NOMO-1 (cell line): ENCODE measurements around the gene RALY.

Experiments
- DNase-seq, 2 experiments: peaks; one replicate each; lab custom pipeline; 2025; ENCODE audit not compliant: unreplicated experiment in 2 of 2; lab: John Stamatoyannopoulos, UW

Gene RALY

DNA sequence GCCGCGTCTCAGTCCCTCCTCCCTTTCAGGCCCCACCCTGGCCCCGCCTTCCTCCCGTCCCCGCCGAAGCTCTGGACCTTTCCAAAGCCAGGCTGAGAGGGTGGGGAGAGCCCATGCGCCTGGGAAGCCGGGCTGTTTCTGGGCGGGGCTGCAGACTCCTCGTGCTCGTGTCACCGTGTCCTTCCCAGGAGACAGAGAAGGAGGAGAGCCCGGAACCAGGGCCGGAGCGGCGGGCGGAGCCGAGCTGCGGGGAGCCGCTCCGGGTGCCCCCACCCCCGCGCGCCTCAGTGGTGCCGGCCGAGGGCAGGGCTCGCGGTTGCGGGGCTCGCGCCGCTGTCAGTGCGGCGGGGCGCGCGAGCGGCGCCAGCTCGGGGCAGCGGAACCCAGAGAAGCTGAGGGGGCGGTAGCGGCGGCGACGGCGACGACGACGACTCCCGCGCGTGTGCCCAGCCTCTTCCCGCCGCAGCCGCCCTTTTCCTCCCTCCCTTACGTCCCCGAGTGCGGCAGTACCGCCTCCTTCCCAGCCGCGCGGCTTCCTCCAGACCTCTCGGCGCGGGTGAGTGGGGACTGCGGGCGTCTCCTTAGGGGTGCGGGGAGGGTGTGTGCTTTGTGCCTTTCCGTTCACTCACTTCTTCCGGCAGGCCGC is at the start of gene RALY:
Gene RALY, plus strand, starts transcription at position 336 of the 646 bp plus-strand sequence. CDS start 78,164 bp downstream, outside the sequence.
- DNase-seq = peak; percentile 53 to 98

DNA sequence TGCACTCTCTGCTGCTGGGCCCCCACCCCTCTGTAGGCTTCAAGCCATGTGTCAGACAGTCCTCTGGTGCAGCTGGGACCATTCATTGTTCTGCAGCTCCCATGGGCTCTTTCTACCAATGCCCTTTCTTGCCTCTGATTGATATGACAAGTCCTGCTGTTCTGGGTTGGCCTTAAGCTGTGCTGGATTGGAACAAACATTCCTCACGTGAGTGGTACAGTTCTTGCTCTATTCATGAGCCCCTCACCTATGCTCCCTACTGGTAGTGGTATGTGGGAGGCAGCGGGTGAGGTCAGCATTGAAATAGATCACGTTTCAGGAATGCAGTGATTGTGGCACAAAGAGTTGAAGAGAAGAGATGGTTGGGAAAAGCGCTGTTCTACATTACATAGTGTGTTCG is 48.8 kb upstream of the RALY start:
- no peak for DNase-seq

DNA sequence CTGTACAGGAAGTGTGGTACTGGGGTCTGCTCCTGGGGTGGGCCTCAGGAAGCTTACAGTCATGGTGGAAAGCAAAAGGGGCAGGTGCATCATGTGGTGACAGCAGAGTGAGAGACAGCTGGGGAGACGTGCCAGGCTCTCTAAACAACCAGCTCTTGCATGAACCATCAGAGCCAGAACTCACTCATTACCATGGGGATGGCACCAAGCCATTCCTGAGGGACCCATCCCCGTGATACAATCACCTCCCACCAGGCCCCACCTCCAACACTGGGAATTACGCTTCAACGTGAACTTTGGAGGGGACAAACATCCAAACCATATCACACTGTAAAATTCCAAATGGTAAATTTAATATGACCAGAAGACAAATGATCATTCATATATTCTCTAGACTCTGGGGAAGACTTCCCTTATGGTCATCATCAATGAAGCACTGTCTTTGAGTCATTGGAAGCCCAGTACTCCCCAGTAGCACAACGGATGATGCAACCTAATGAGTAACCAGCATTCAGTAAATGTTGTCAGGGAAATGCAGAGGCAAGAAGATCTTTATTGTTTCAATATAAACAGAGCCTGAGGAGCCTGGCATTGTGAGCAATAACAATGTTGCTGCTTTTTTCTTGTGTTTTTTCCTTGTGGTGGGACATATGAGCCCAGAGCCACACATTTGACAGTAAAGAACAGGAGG is 48.2 kb upstream of the RALY start:
- DNase-seq = no peak

DNA sequence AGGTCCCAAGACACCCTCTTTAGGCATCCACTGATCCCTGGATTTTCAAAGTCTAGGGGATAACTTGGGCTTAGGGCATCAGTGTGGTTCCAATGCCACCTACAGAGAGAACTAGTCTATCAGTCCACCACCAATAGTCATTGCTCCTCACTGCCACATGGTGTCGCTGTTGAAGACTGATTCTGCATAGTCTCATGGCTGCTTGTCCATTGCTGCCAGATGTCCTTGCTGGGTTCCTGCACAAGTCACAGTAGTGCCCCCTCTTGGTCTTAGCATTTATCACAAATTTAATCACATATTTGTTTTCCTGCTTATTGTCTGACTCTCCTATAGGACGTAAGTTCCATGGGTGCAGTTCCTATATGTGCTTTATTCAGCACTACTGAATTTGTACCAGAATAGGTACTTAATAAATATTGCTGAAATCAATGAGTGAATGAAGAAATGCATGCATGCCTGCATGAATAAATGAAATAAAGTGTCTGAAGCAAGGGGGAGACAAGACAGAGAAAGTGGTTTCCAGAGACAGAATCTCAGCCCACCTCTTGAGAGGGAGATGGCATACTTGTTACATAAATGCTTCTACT is 45.9 kb upstream of the RALY start:
- DNase-seq = peak in 1 of 2 experiments; percentile 59

DNA sequence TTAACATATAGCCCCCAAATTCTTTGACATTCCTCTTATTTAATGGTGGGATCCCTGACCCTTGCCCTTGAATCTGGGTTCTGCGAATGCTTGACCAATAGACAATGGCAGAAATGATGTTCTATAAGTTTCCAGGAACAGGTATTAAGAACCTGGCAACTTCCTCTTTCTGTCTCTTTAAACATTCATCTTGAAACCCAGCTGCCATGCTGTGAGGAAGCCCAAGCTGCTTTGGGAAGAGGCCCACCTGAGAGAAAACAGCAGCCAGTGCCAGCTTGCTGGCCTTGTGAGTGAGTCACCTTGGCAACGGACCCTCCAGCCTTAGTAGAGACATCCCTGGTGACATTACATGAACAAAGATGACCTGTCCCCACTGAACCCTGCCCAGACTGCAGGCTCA is 45.2 kb upstream of the RALY start:
- no peak for DNase-seq

DNA sequence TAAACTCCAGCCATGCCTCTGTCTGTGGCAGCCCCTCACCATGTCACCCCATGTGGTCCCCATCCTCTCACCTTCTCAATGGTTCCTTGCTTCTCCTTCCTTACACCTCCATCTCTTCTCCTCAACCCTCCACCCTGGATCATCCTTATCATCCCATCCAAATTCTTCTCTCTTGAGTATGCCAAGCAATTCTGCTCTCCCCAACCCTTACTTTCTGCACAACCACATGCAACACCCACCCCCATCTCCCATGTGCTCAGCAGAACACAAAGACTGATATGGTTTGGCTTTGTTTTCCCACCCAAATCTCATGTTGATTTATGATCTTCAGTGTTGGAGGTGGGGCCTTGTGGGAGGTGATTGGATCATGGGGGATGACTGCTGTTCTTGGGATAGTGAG is 42.5 kb upstream of the RALY start:
- DNase-seq = no peak

DNA sequence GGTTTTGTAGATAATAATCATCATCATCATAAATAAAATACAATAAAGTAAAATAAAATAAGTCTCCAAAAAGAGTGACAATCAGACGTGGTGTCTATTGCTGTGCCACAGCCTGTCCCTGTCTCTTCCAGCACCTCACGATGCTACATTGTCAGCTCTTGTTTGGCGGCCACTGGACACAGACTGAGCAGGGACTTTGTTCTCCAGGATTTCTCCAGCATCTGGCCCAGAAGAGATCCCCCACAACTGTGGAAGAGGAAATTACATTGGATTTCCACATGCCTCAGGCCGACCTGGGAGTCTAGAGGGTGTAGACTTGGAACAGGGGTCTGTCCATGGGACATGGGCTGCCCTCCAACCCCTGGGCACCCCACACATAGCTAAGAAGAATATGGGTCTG is 39.2 kb upstream of the RALY start:
- DNase-seq = no peak

DNA sequence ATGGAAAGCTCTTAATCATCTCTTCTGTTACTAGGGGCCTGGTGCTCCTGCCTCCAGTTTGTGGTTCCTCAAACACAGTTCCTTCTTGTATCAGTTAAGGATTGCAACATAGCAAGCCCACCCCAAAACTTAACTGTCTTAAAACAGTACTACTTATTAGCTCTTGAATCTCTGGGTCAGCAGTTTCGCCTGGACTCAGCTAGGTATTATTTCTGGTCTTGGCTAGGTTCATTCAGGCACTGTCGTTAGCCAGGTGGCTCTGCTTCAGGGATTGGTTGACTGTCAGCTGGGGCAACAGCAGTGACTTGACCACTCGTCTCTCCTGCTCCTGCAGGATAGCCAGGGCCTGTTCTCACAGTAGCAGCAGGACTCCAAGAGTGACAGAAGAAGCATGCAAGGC is 30.0 kb upstream of the RALY start:
- peak; percentile 49 to 62 for DNase-seq

DNA sequence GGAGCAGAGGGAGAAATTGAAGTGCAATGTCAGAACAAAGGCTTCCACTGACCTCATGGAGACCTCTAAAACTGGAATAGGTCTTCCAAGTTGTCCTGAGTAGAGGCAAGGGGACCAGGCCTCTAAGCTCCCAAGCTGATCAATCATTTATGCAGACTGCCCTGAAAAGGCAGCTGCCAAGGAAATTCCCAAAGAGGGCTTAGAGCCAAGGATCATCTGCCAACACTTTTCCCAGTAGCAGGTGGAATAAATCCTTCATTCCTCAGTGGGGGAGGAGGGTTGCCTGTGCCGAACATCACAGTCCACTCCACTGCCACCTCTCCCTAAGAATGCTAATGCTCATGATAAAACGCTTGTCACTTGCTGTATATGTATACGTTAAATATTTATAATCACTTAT is 29.3 kb upstream of the RALY start:
- no peak for DNase-seq

DNA sequence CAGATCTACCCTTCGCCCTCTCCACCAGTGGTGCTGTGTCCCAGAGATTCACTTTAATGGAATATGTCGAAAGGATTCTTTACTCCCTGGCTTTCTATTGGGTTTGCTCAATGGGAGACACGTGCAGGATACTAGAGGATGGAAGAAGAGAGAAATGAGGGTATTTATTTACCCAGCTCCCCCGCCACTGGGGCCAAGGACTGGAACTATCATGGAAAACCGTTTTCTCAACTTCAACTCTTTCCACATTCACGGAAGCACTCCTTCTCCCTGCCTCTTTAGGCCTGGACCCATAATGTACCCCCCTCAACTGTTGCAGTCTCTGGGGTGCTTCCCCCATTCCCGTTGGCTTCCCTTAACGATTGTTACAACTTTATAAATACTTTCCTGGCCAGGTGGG is 26.6 kb upstream of the RALY start:
- no peak for DNase-seq

DNA sequence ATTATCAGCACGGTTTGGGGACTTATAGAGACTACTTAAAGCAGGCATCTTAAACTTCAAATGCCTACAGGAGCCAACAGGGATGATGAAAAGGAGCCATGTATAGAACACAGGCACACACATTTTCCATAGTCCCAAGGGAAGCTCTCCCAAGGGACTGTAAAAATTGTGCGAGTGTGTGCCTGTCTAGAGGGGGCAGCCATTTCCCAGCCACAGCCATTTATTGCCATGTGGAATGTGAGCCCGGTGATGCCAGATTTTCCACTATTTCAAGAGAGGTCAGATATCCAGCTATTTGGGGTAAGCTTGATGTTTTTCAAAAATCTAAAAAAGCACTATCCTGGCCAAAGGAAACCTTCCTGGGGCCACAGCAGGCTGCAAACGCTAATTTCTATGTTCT is 24.1 kb upstream of the RALY start:
- no peak for DNase-seq

DNA sequence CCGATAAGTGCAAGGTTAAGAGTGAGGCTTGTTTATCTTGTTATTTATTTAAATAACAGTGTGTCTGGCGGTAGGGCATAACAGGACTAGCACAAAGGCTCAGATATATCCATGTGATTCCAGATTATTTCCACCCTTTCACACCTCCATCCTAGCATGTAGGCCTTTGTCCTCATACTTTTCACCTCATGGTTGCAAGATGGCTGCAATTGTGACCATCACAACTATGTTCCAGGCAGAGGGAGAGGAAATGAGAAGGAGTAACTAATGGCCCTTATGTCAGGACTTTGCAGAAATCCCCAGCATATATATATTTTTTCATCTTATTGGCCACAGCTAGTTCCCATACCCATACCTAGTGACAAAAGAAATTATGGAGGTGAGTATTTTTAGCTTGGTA is 23.5 kb upstream of the RALY start:
- DNase-seq = no peak

DNA sequence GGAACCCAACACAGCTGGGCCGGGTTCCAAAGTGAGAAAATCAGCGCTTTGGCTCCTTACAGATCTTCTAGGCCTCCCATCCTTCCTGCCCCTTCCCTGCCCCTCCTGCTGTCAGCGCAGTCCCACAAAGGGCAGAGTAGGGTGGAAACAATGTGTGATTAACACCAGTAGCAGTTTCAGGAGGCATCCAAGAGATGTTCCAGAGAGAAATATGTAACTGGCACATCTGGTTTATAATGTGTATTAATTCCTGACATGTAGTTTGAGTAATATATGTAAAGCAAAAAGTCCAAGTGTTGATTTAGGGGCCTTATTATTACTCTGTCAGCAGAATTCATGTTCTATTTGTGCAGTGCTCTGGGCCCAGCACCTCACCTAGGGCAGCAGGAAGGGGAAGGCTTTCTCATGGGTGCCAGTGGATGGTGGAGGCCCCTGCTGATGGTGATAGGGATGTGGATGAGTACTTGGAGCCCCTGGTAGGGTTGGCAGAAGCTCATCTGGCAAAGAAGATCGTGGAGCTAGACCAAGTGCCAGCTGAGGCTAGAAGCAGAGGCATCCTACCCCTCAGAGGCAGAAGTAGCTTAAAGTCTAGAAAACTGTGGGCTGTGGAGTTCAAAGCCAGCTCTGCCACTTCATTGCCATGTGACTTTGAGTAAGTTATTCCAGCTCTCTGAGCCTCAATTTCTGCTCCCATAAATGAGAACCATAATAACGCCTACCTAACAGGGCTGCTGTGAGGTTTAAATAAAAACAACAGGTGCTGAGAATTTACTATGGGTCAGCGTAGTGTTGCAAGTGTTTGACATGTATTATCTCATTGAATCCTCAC is 22.4 kb upstream of the RALY start:
- no peak for DNase-seq

DNA sequence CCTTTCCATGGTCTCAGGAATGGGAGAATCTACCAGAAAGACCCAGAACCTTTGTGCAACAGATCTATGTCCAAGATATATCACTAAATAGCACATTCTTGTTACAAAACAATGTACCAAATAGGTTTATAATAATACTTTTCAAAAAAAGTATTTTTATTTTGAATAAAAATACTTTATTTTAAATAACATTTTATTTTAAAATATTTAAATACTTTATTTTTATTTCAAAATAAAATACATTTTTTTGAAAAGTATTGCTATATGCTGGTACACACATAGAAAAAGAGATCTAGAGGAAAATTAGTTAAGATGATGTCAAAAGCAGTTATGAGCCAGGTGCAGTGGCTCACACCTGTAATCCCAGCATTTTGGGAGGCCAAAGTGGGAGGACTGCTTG is 16.8 kb upstream of the RALY start:
- no peak for DNase-seq

DNA sequence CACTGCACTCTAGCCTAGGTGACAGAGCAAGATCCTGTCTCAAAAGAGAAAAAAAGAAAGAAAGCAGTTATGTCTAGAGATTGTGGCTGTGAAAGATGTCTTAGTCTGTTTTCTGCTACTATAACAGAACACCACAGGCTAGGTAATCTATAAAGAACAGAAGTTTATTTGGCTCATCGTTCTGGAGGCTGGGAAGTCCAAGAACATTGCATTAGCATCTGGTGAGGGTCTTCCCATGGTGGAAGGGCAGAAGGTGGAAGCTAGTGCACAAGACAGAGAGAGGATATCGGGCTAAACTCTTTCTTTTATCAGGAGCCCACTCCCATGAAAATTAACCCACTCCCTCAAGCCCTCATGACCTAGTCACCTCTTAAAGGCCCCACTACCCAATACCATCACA is 16.2 kb upstream of the RALY start:
- no peak for DNase-seq

DNA sequence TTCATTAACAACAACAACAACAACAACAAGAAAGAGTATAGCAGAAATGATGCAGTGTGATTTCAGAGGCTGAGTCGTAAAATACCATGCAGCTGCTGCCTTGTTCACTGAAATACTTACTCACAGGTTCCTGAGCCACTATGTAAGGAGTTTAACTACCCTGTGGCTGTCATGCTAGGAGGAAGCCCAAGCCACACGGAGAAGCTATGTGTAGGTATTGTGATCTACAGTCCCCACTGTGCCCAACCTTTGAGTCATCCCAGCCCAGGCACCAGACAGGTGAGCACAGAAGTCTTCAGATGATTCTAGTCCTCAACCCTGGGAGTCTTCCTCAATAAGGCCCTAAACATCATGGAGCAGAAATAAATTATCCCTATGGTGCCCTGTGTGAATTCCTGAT is 14.6 kb upstream of the RALY start:
- DNase-seq = no peak

DNA sequence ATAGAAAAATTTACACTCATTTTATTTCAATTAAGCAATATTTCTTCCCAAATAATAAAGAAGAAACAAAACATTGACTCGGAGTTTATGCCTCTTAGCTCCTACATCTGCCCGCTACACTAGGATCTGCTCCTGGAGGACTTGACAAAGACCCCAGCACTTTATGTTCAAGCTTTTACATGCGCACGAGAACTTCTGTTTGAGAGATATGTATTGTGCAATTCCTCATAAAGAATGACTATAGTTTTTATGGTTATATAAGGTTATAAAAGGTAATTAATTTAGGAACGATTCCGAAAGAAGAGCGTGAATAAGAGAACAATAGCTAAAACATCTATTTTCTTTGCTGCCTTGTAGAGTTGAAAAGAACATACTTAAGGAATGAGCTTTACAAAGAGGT is 12.4 kb upstream of the RALY start:
- no peak for DNase-seq

DNA sequence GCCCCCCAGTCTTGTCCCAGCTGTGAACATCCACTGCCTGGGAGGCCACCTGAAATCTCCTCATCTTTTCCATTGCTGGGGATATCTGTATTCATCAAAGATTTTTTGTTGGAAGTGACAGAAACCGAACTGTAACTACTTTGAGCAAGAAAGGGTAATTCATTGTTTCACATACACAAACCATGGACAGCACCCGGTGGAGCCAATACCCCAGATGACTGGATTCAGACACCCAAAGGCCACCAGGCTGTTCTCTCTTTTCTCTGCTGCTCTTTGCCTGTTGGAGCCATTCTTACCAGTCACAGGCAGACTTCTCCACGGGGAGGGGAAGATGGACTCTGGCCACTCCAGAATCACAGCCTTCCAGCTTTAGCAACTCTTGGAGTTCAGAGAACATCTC is 11.7 kb upstream of the RALY start:
- DNase-seq = no peak

DNA sequence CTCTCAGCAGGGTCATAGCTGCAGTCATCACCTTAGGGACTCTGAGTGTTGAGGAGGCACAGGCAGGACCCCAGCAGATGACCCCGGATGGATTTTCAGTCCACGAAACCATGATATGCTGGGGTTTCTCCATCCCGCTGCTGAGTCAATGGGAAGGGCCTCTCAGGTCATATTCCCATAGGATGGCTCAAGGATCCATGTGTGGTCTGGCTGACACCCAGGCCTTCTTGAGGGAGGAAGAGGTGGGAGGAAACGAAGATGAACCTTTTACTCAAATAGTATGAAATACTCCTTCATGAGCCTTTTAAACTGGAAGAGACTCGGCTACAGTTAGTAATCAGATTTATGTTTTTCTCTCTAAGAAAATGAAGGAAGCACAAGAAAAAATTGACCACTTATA is 10.3 kb upstream of the RALY start:
- DNase-seq = no peak

DNA sequence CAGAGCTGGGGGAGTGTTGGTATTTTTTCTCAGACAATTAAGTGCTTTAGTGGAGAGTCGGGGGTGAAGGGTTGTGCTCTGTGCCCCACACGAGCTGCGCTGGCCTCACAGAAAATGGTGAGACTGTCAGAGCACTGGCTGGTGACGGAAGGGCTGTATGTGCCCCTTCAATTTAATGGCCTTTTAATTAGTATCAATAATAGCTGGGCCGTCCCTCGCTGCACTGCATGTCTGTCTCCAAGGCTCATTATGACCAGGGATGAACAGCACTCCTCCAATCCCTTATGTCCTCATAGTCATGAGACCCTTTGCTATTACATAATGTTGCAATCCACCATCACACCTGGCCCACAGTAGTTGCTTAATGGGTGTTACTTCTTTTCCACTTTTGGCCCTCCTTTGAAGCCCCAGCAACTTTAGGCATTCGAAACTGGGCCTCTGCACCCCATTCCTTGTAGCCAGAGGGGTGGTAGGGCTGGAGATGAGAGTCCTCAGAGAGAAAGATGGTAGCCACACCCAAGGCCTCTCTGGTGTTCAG is 9.5 kb upstream of the RALY start:
- DNase-seq = no peak

DNA sequence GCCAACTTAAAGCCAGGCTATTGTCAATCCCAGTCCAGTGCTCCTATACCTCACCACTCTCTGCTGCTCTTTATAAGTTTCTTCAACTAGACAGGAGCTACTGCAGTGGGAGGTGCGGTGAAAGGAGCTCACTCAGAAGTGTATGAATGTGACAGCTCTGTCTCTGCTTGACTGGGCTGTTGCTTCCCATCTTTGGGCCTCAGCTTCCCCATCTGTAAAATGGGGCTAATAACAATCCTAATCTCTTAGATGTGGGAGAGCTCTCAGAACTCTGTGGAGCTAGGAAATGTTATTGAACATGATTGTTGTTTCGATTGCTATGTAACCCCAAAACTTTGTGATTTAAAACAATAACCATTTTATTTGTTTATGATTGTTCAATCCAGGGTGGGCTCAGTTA is 8.4 kb upstream of the RALY start:
- no peak for DNase-seq
